HepG2 (cell line): ENCODE measurements around the gene DDX19B. TPM values are rescaled to one million over a fixed set of nuclear protein-coding genes. Genes with fewer than 3 reads are reported as not detected.

Source experiments
- PRMT3 ChIP-seq: sonication (generic); formaldehyde crosslinking; IDR thresholded peaks from 2 replicates; pipeline ENCODE4 v1.8.1; 2022; ENCODE audit warnings: low read depth, mild to moderate bottlenecking, moderate library complexity, missing genetic modification reagents, borderline replicate concordance
- RNF219 ChIP-seq: sonication (generic); formaldehyde crosslinking; IDR thresholded peaks from 2 replicates; pipeline ENCODE4 v1.5.0; 2020; ENCODE audit warnings: mild to moderate bottlenecking, missing genetic modification reagents
- SRSF4 ChIP-seq: fragments of 200-400 bp; formaldehyde crosslinking; IDR thresholded peaks from one replicate; pipeline ENCODE4 v1.6.1; 2018; ENCODE audit warnings: mild to moderate bottlenecking, low read depth, low read length, moderate library complexity; ENCODE audit not compliant: poor library complexity, severe bottlenecking
- THYN1 ChIP-seq: sonication (generic); formaldehyde crosslinking; IDR thresholded peaks from 2 replicates; pipeline ENCODE4 v1.8.1; 2023; ENCODE audit warnings: low read depth, mild to moderate bottlenecking, moderate library complexity, missing genetic modification reagents, borderline replicate concordance
- ZNF703 ChIP-seq: sonication (generic); formaldehyde crosslinking; IDR thresholded peaks from 2 replicates; pipeline ENCODE4 v1.5.1; 2020; ENCODE audit warnings: missing genetic modification reagents, mild to moderate bottlenecking, moderate library complexity, borderline replicate concordance
- polyA plus RNA-seq, 8 experiments: library from polyadenylated mRNA; depleted of rRNA in 3 of 8; stranded (reverse) in 7 of 8; unstranded in 1 of 8; fragments of >200 nt; fragmentation: Illumina TruSeq in 4 of 8; extraction: Trizol in 4 of 8; gene quantifications; 2 replicates each; pipeline versions ENCODE4 v1.2.1 to v1.2.3, GENCODE V29; 2011 to 2016; ENCODE audit warnings: low read depth in 4 of 8, missing spikeins in 1 of 8, mixed read lengths in 1 of 8; ENCODE audit not compliant: insufficient read depth in 1 of 8
- total RNA-seq, 5 experiments: library from RNA; depleted of rRNA; stranded (reverse); fragments of >200 nt; fragmentation: Illumina TruSeq; extraction: Trizol; gene quantifications; 2 replicates each; pipeline ENCODE4 v1.2.3, GENCODE V29; 2016; ENCODE audit warnings: low read depth in 1 of 5
- TF ChIP-seq, protein P1 (sequence below), 2 experiments: sonication (generic) in 1 of 2; formaldehyde crosslinking in 1 of 2; IDR thresholded peaks; 2 replicates each; pipeline versions ENCODE4 v1.4.0 to v1.6.1; 2018 to 2020; ENCODE audit warnings: missing genetic modification reagents in 2 of 2, borderline replicate concordance in 1 of 2, low read depth in 1 of 2, mild to moderate bottlenecking in 1 of 2, missing biosample characterization in 1 of 2

DDX19B gene
- total and polyA plus RNA-seq, 2 of the 13 experiments (the other 11 are each of a cell fraction or from before 2014, with no cell fraction given), result 36.2 to 40.0 TPM

GRCh38 chr16:70254180-70254964 lies 44.6 kb upstream of the DDX19B start (continued):
- no peak for TF ChIP-seq PRMT3 (CRISPR knock-in tag)
- TF ChIP-seq ZNF703 (CRISPR knock-in tag), result no peak
- TF ChIP-seq RNF219 (CRISPR knock-in tag), result no peak
- TF ChIP-seq SRSF4, result no peak
- TF ChIP-seq, protein P1, sequence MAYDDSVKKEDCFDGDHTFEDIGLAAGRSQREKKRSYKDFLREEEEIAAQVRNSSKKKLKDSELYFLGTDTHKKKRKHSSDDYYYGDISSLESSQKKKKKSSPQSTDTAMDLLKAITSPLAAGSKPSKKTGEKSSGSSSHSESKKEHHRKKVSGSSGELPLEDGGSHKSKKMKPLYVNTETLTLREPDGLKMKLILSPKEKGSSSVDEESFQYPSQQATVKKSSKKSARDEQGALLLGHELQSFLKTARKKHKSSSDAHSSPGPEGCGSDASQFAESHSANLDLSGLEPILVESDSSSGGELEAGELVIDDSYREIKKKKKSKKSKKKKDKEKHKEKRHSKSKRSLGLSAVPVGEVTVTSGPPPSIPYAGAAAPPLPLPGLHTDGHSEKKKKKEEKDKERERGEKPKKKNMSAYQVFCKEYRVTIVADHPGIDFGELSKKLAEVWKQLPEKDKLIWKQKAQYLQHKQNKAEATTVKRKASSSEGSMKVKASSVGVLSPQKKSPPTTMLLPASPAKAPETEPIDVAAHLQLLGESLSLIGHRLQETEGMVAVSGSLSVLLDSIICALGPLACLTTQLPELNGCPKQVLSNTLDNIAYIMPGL (CRISPR knock-in tag; IDR thresholded peaks at IDR 0.05; ENCODE audit: borderline replicate concordance in 1 of 2, low read depth in 1 of 2), result no peak
- no peak for TF ChIP-seq THYN1
- TF ChIP-seq, all 625 proteins: peak for 26
